ENCODE measurements around the gene PRSS12. TPM values are rescaled to one million over a fixed set of nuclear protein-coding genes. Genes with fewer than 3 reads are reported as not detected.

Gene PRSS12
- total and polyA plus RNA-seq, 8 donors = 5.5 to 12.9 (median 7.7) TPM

GRCh38 chr4:118289794-118290193, 63.0 kb downstream of the PRSS12 start:
- TF ChIP-seq CTCF (IDR thresholded peaks at IDR 0.05) = no peak
- WGBS, 2 donors = 35 to 39% methylated on average over 1 of the region's 1 CpG
- H3K9me3 ChIP-seq = no peaks in the 10 kb centered on the region
- no peaks in the 10 kb centered on the region for H3K36me3 ChIP-seq
- intact Hi-C loops (cut with DNase I) = loop anchor here in 2 of 3 donors (10.0 kb wide), 1 partner anchor 55 kb away; no protein-coding TSS in a partner anchor
- DNase-seq (no peak), FAIRE-seq (no peak), ATAC-seq (no peak)
- H3K4me1 ChIP-seq = no peaks in the 10 kb centered on the region
- H3K4me3 ChIP-seq = no peak overlapping the region
- no peaks in the 10 kb centered on the region for H3K27me3 ChIP-seq
- H3K27ac ChIP-seq = no peak overlapping the region

GRCh38 chr4:118287711-118288451, 64.9 kb downstream of the PRSS12 start:
- DNase-seq = no peak
- Histone ChIP-seq H3K27ac (no peak overlapping the region), H3K36me3 (no peaks in the 10 kb centered on the region), H3K4me3 (no peak overlapping the region), H3K4me1 (peaks cover 0 to 2% (median 0%) of the 10 kb centered on the region in 3 donors), H3K9me3 (no peaks in the 10 kb centered on the region), H3K27me3 (no peaks in the 10 kb centered on the region)
- TF ChIP-seq CTCF (IDR thresholded peaks at IDR 0.05) = no peak
- intact Hi-C loops (cut with DNase I) = loop anchor here in 2 of 3 donors (10.0 kb wide), 1 partner anchor 57 kb away; no protein-coding TSS in a partner anchor
- peak; percentile 13 for FAIRE-seq
- WGBS, 2 donors = 80 to 87% methylated on average over 2 of the region's 2 CpGs
- ATAC-seq = no peak

- Histone ChIP-seq H3K27ac (no peak overlapping the region), H3K36me3 (no peaks in the 10 kb centered on the region), H3K9me3 (no peaks in the 10 kb centered on the region), H3K27me3 (no peaks in the 10 kb centered on the region), H3K4me1 (peaks cover 7 to 12% (median 10%) of the 10 kb centered on the region in 3 donors), H3K4me3 (no peak overlapping the region)
- ATAC-seq = no peak
- no peak for DNase-seq
- no peak for FAIRE-seq
- no peak for TF ChIP-seq CTCF (IDR thresholded peaks at IDR 0.05)
- 89 to 92% methylated on average over 3 of the region's 3 CpGs for WGBS, 2 donors
- intact Hi-C loops (cut with DNase I) = loop anchor here in 2 of 3 donors (10.0 kb wide), 1 partner anchor 58 kb away; no protein-coding TSS in a partner anchor
Observed at GRCh38 chr4:118286685-118287084, 66.1 kb downstream of the PRSS12 start.

DNA sequence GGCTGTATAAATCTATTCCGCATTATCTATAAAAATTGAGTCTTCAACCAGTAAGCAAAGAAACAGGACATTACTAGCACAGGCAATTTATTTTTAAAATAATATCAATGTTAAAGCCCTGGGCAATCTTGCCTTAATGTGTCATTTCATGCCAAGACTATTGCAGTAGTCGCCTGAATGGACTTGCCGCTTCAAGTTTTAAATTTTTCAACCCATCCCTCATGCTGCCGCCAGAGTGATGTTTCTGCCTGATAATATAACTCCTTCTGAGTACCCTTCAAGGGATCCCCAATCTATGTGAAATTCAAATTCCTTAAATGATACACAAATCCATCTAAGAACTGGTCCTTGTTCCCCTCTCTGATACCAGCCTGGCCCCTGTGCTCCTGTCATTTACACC, 66.9 kb downstream of the PRSS12 start:
- ATAC-seq (no peak), DNase-seq (no peak), FAIRE-seq (no peak)
- WGBS, 2 donors = 96 to 98% methylated on average over 4 of the region's 4 CpGs
- no peaks in the 10 kb centered on the region for H3K9me3 ChIP-seq
- no peak overlapping the region for H3K4me3 ChIP-seq
- no peaks in the 10 kb centered on the region for H3K27me3 ChIP-seq
- H3K27ac ChIP-seq = no peak overlapping the region
- TF ChIP-seq CTCF (IDR thresholded peaks at IDR 0.05) = no peak
- intact Hi-C loops (cut with DNase I) = loop anchor here in 2 of 3 donors (10.0 kb wide), 1 partner anchor 59 kb away; no protein-coding TSS in a partner anchor
- no peaks in the 10 kb centered on the region for H3K36me3 ChIP-seq
- H3K4me1 ChIP-seq = peaks cover 13 to 17% (median 15%) of the 10 kb centered on the region in 3 donors

GRCh38 chr4:118284169-118284568, 68.6 kb downstream of the PRSS12 start:
- no peak for TF ChIP-seq CTCF (IDR thresholded peaks at IDR 0.05)
- H3K9me3 ChIP-seq = no peaks in the 10 kb centered on the region
- 59 to 75% methylated on average over 3 of the region's 3 CpGs for WGBS, 2 donors
- H3K27ac ChIP-seq = no peak overlapping the region
- no peak for FAIRE-seq
- no peaks in the 10 kb centered on the region for H3K27me3 ChIP-seq
- ATAC-seq = no peak
- intact Hi-C loops (cut with DNase I) = loop anchor here in 2 of 3 donors (10.0 kb wide), 1 partner anchor 61 kb away; no protein-coding TSS in a partner anchor
- peaks cover 13 to 27% (median 27%) of the 10 kb centered on the region in 3 donors for H3K4me1 ChIP-seq
- peaks cover 0 to 4% (median 0%) of the 10 kb centered on the region in 3 donors for H3K36me3 ChIP-seq
- no peak overlapping the region for H3K4me3 ChIP-seq
- no peak for DNase-seq

Data from pancreas (tissue), 10 donors.